ENCODE measurements around the gene BANF2. TPM values are rescaled to one million over a fixed set of nuclear protein-coding genes. Genes with fewer than 3 reads are reported as not detected.

BANF2 gene
- total RNA-seq, 1 donor from 2014 or later, result not detected

GRCh38 chr20:17762873-17763557, 63.2 kb downstream of the BANF2 start:
- no peak for DNase-seq (ENCODE audit: extremely low spot score in 2 of 2)

GRCh38 chr20:17765017-17765416, 65.3 kb downstream of the BANF2 start:
- intact Hi-C loops (cut with DNase I), result no loop called here
- H3K27ac ChIP-seq, result no peak overlapping the region

More at GRCh38 chr20:17762873-17763557, 63.2 kb downstream of the BANF2 start:
- intact Hi-C loops (cut with DNase I), result no loop called here
- Histone ChIP-seq H3K36me3 (no peaks in the 10 kb centered on the region), H3K4me1 (no peaks in the 10 kb centered on the region), H3K4me3 (no peak overlapping the region), H3K27ac (no peak overlapping the region), H3K27me3 (no peaks in the 10 kb centered on the region), H3K9me3 (peaks cover 5% of the 10 kb centered on the region)
- no peak for TF ChIP-seq POLR2AphosphoS5 (IDR thresholded peaks at IDR 0.05; ENCODE audit: insufficient read depth in 1 of 2, low read depth in 1 of 2)
- TF ChIP-seq CTCF (IDR thresholded peaks at IDR 0.05), result no peak
- no peak for TF ChIP-seq POLR2A (IDR thresholded peaks at IDR 0.05)

GRCh38 chr20:17765584-17765983, 65.8 kb downstream of the BANF2 start:
- H3K4me3 ChIP-seq, result no peak overlapping the region
- H3K27me3 ChIP-seq, result no peaks in the 10 kb centered on the region
- H3K4me1 ChIP-seq, result no peaks in the 10 kb centered on the region
- no peaks in the 10 kb centered on the region for H3K9me3 ChIP-seq
- no peak overlapping the region for H3K27ac ChIP-seq
- H3K36me3 ChIP-seq, result no peaks in the 10 kb centered on the region
- intact Hi-C loops (cut with DNase I), result no loop called here
- TF ChIP-seq CTCF (IDR thresholded peaks at IDR 0.05) (no peak), POLR2AphosphoS5 (IDR thresholded peaks at IDR 0.05; ENCODE audit: insufficient read depth in 1 of 2, low read depth in 1 of 2) (no peak), POLR2A (IDR thresholded peaks at IDR 0.05) (no peak)
- no peak for DNase-seq (ENCODE audit: extremely low spot score in 2 of 2)

More at GRCh38 chr20:17765017-17765416, 65.3 kb downstream of the BANF2 start:
- H3K4me1 ChIP-seq, result no peaks in the 10 kb centered on the region
- no peak for DNase-seq (ENCODE audit: extremely low spot score in 2 of 2)
- H3K27me3 ChIP-seq, result no peaks in the 10 kb centered on the region
- no peaks in the 10 kb centered on the region for H3K36me3 ChIP-seq
- no peaks in the 10 kb centered on the region for H3K9me3 ChIP-seq
- H3K4me3 ChIP-seq, result no peak overlapping the region
- no peak for TF ChIP-seq POLR2AphosphoS5 (IDR thresholded peaks at IDR 0.05; ENCODE audit: insufficient read depth in 1 of 2, low read depth in 1 of 2)
- no peak for TF ChIP-seq POLR2A (IDR thresholded peaks at IDR 0.05)
- no peak for TF ChIP-seq CTCF (IDR thresholded peaks at IDR 0.05)

DNA sequence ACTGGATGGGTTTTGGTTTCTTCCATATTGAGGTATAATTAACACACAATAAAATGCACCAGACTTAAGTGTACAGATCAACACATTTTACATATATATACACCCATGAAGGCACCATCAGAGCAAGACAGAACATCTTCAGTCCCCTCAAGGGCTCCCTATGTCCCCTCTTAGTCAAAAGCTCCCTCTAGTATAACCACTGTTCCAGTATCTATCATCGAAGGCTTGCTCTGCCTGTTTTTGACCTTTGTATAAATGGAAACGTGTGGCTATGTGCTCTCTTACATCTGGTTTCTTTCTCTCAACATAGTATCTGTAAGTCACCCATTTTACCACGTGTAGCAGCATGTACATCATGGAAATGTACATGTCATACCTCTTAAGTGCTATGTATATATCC, 66.5 kb downstream of the BANF2 start:
- intact Hi-C loops (cut with DNase I), result no loop called here
- H3K9me3 ChIP-seq, result no peaks in the 10 kb centered on the region
- TF ChIP-seq POLR2AphosphoS5 (IDR thresholded peaks at IDR 0.05; ENCODE audit: insufficient read depth in 1 of 2, low read depth in 1 of 2), result no peak
- TF ChIP-seq CTCF (IDR thresholded peaks at IDR 0.05), result no peak
- no peak for TF ChIP-seq POLR2A (IDR thresholded peaks at IDR 0.05)
- H3K4me3 ChIP-seq, result no peak overlapping the region
- no peaks in the 10 kb centered on the region for H3K27me3 ChIP-seq
- no peaks in the 10 kb centered on the region for H3K36me3 ChIP-seq
- H3K27ac ChIP-seq, result no peak overlapping the region
- no peaks in the 10 kb centered on the region for H3K4me1 ChIP-seq
- no peak for DNase-seq (ENCODE audit: extremely low spot score in 2 of 2)

GRCh38 chr20:17767624-17768023, 67.9 kb downstream of the BANF2 start:
- Histone ChIP-seq H3K9me3 (no peaks in the 10 kb centered on the region), H3K27ac (no peak overlapping the region), H3K36me3 (no peaks in the 10 kb centered on the region), H3K4me3 (no peak overlapping the region), H3K4me1 (no peaks in the 10 kb centered on the region), H3K27me3 (no peaks in the 10 kb centered on the region)
- DNase-seq (ENCODE audit: extremely low spot score in 2 of 2), result no peak
- TF ChIP-seq CTCF (IDR thresholded peaks at IDR 0.05) (no peak), POLR2A (IDR thresholded peaks at IDR 0.05) (no peak), POLR2AphosphoS5 (IDR thresholded peaks at IDR 0.05; ENCODE audit: insufficient read depth in 1 of 2, low read depth in 1 of 2) (no peak)
- intact Hi-C loops (cut with DNase I), result no loop called here

Measured in vagina (tissue), 2 donors.